ENCODE data around the gene CABCOCO1. TPM values are rescaled to one million over a fixed set of nuclear protein-coding genes. Genes with fewer than 3 reads are reported as not detected.

CABCOCO1 gene
- total and polyA plus RNA-seq, 8 donors = 1.7 to 6.0 (median 3.4) TPM; not detected in 1

GRCh38 chr10:61633665-61634064, 29.1 kb upstream of the CABCOCO1 start:
- H3K4me3 ChIP-seq = no peak overlapping the region
- H3K9me3 ChIP-seq = no peaks in the 10 kb centered on the region
- H3K27ac ChIP-seq = no peak overlapping the region
- H3K36me3 ChIP-seq = no peaks in the 10 kb centered on the region
- H3K27me3 ChIP-seq = no peaks in the 10 kb centered on the region
- intact Hi-C loops (cut with DNase I) = no loop called here
- H3K4me1 ChIP-seq = no peaks in the 10 kb centered on the region
- TF ChIP-seq CTCF (IDR thresholded peaks at IDR 0.05) = no peak
- DNase-seq = no peak
- ATAC-seq = no peak

- H3K27me3 ChIP-seq = no peaks in the 10 kb centered on the region
- no peaks in the 10 kb centered on the region for H3K4me1 ChIP-seq
- DNase-seq (no peak), ATAC-seq (peak; percentile 30)
- H3K36me3 ChIP-seq = no peaks in the 10 kb centered on the region
- H3K27ac ChIP-seq = no peak overlapping the region
- no peaks in the 10 kb centered on the region for H3K9me3 ChIP-seq
- TF ChIP-seq CTCF (IDR thresholded peaks at IDR 0.05) = no peak
- intact Hi-C loops (cut with DNase I) = no loop called here
- no peak overlapping the region for H3K4me3 ChIP-seq
Observed at GRCh38 chr10:61634746-61635145, 28.0 kb upstream of the CABCOCO1 start.

- Histone ChIP-seq H3K9me3 (no peaks in the 10 kb centered on the region), H3K27me3 (no peaks in the 10 kb centered on the region), H3K4me3 (no peak overlapping the region), H3K36me3 (no peaks in the 10 kb centered on the region), H3K4me1 (no peaks in the 10 kb centered on the region), H3K27ac (peak overlapping the region in 1 of 2 donors; percentile 11)
- no peak for DNase-seq
- no peak for TF ChIP-seq CTCF (IDR thresholded peaks at IDR 0.05)
- intact Hi-C loops (cut with DNase I) = no loop called here
- ATAC-seq = no peak
Observed at GRCh38 chr10:61635471-61635870, 27.3 kb upstream of the CABCOCO1 start.

- no peaks in the 10 kb centered on the region for H3K9me3 ChIP-seq
- H3K27me3 ChIP-seq = no peaks in the 10 kb centered on the region
- H3K4me3 ChIP-seq = no peak overlapping the region
- no peak for ATAC-seq
- intact Hi-C loops (cut with DNase I) = no loop called here
- no peaks in the 10 kb centered on the region for H3K4me1 ChIP-seq
- H3K27ac ChIP-seq = peak overlapping the region in 1 of 2 donors; percentile 11
- no peak for DNase-seq
- no peaks in the 10 kb centered on the region for H3K36me3 ChIP-seq
- no peak for TF ChIP-seq CTCF (IDR thresholded peaks at IDR 0.05)
Observed at GRCh38 chr10:61635932-61636331, 26.8 kb upstream of the CABCOCO1 start.

GRCh38 chr10:61639952-61640351, 22.8 kb upstream of the CABCOCO1 start:
- Histone ChIP-seq H3K4me1 (no peaks in the 10 kb centered on the region), H3K27ac (no peak overlapping the region), H3K9me3 (no peaks in the 10 kb centered on the region), H3K36me3 (no peaks in the 10 kb centered on the region), H3K4me3 (no peak overlapping the region), H3K27me3 (no peaks in the 10 kb centered on the region)
- ATAC-seq (no peak), DNase-seq (no peak)
- TF ChIP-seq CTCF (IDR thresholded peaks at IDR 0.05) = no peak
- intact Hi-C loops (cut with DNase I) = no loop called here

Data from left lung (tissue), 10 donors.